Measurements from ENCODE around the gene USP48. TPM values are rescaled to one million over a fixed set of nuclear protein-coding genes. Genes with fewer than 3 reads are reported as not detected.
A peak's percentile ranks its signal among the peaks of the same experiment; 100 is the strongest.
"Not testable (repeated sequence)": the region's sequence is repeated elsewhere in the genome, so short reads cannot be mapped to it uniquely, and the experiment has no call there.

Gene USP48
- polyA plus RNA-seq, 12 donors: 38.1 to 72.3 (median 52.6) TPM; not detected in 1

DNA sequence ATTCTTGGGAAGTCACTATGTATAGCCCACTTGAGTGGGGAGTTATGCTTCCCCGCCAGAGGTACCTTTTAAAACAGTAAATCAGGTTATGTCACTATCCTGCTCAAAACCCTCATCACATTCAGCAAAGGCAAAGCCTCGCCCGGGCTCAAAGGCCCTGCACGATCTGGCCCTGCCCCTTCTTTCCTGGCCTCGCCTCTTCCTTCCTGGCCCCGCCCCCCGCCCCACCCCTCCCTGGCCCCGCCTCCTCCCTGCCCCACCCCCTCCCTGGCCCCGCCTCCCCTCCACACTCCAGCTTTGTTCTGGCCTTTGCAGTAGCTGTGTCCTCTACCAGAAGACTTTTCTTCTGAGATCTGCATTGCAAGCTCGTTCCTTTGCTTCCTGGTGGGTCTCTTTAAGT is 35.7 kb upstream of the USP48 start:
- DNase-seq: no peak

DNA sequence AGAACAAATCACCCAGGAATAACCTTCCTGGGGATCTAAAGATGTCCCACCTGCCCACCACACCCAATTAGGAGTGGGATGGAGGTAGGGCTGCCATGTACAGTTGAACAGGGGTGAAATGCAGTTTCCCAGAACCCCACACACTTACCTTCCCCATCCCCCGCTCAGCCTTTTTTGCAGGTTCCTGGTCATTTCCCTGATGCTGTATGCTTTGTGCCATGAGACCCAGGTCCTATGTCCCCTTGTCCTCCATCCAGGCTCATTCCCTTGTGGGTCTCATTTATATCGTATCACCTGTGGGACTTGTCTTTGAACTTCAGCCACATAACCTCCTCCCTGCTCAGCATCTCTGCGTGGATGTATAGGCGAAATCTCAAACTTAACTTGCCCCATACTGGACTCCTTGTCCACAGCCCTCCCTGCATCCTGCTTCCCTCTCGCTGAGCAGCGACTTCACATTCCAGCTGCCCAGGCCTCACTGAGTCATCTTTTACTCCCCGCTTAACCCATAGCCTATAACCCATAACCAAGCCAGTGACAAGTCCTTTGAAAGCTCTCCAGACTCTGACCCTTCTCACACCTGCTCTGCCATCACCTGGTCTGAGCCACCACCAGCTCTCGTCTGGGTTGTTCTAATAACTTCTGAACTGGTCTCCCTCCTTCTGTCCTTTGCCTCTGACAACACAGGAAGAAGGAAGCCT is 33.8 kb upstream of the USP48 start:
- DNase-seq: no peak

DNA sequence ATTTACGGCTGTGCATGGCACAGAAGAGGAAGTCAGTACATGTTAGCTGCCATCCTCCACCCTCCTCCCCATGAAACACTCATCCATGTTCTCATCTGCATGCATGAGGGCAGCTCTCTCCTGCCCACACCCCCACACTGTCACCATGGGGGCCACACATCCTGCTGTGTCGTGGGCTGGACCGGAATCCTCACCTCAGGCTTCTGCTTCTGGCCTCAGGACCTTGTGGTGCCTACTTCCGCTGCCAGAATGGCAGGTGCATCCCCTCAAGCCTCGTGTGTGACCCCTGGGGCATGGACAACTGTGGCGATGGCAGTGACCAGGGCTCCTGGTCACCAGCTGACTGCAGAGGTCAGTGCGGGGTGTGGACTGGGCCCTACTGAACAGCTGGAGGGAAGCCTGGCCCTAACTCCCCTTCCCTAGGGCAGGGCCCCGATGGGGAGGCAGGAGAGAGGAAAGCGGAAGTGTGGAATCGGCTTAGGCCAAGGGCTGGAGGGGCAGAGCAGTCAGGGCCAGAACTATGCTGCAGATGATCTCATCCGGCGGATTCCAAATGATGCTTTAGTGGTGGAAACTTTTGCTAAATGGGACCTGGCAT is 32.9 kb upstream of the USP48 start:
- peak; percentile 58 for DNase-seq

DNA sequence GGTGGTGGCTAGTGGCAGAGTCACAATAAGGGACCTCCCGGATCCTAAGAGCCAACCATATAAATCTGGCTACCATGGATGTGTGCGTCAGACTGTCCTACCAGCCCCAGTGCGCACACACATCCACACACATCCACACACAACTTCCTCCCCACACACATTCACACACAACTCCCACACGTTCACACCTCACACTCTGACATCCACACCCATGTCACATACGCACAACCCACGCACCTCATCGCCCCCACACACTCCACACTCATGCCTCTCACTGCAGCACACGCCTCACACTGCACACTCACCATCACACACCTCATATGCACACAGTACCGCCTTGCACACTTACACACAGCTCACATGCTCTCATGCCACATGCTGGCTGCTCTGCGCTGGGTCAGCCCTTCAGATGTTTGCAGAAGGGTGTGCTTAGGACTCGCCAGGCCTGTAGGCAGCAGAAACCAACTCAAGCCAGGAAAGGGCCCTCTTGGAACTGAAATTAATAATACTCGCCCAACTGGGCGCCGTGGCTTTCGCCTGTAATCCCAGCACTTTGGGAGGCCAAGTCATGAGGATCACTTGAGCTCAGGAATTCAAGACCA is 32.1 kb upstream of the USP48 start:
- DNase-seq: no peak

DNA sequence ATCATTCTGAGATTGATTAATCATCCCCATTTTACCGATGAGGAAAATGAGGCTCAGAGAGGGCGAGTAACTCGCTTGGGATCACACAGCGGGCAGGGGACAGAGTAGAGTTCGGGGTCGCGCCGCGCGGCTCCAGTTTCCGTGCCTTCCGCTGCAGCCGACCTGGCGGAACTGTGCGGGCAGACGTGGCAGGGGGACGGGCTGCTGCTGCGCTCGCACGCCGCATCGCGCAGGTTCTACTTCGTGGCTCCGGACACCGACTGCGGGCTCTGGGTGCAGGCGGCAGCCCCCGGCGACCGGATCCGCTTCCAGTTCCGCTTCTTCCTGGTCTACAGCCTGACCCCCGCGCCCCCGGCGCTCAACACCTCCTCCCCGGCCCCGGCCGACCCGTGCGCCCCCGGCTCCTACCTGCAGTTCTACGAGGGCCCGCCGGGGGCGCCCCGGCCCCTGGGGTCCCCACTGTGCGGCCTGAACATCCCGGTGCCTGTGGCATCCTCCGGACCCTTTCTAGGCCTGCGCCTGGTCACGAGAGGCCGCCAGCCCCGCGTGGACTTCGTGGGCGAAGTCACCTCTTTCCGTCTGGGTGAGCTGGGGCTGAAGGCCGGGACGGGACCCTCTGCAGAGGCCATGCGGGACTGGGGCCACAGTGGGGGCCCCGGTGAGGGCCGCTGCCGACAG is 31.4 kb upstream of the USP48 start:
- peak; percentile 39 for DNase-seq

DNA sequence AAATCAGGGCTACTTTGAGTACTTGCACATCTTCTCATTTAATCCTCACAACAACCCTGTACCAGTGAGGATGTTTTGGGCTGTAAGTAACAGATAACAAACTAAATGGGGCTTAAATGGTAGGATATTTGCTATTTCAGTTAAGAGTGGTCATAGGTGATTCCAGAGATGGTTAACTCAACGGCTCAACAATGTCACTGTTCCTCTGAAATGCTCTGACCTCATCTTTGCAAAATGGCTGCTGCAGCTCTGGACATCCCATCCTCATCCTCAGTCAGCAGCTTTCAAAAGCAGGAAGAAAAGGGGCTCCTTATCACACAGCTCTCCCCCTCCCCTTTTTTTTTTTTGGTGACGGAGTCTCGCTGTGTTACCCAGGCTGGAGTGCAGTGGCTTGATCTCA is 30.6 kb upstream of the USP48 start:
- DNase-seq: no peak

DNA sequence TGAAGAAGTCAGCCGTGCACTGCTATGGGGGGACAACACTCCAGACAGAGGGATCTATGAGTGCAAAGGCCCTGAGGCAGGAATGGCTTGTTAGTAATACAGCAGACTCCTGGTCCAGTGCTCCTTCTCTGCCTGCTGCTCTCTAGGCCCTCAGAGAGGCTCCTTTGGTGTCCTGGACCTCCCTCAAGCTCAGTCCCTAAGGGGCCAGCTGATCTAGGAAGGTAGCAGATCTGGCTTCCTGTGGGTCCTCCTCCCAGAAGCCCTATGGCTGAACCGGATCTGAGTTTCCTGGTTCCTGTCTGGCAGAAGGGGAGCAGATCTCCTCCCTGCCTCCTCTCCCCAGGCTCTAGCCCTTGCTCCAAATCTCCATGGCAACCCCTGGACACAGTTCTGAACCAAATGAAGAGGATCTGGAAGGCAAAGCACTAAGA is 28.9 kb upstream of the USP48 start, which contains the start of gene LDLRAD2:
TSS of gene LDLRAD2 (plus strand) at position 391 of the 431 bp plus-strand sequence. CDS start 187 bp downstream, outside the sequence.
- no peak for DNase-seq

DNA sequence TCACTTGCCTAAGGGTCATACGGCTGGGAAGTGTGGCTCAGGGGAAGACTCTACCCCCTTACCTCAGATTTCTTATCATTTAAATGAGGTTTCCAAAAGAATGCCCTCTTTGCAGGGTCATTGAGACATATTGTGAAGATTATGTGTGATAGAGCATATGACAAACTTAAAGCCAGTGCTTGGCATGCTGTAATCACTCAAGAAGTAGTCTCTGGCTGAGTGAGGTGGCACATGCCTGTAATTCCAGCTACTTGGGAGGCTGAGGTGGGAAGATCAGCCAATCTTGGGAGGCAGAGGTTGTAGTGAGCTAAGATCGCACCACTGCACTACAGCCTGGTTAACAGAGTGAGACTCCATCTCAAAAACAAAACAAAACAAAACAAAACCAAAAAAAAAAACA is 21.6 kb upstream of the USP48 start:
- DNase-seq: no peak

DNA sequence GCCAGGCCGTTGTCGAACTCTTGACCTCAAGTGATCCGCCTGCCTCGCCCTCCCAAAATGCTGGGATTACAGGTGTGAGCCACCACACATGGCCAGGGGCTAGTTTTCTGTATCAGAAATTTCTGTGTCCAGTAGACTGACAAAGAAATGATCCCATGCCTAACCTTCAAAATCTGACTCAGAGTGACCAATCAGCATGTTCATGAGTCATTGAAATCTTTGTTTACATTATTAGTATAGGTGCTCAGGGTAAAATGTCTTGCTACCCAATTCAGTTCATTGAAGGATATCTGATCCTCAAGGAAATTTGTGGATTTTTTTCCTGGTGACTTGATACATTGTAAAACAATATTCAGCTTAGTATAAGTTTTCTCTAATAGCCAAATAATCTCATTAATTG is 18.2 kb upstream of the USP48 start:
- DNase-seq: no peak

DNA sequence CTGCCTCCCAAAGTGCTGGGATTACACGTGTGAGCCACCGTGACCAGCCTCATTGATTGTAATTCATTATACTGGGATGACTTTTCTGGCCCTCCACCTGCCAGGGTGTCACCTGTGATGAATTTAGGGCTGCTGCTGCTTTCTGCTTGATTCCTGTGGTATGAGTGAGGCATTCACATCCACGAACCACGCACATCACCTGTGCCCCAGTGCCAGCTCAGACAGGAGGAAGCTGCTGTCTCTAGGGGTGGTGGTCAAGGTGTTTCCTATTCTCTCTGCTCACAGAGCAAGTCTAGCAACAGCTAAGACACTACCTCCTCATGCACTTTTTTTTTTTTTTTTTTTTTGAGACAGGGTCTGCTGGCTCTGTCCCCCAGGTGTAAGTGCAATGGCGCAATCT is 16.8 kb upstream of the USP48 start:
- DNase-seq: no peak

DNA sequence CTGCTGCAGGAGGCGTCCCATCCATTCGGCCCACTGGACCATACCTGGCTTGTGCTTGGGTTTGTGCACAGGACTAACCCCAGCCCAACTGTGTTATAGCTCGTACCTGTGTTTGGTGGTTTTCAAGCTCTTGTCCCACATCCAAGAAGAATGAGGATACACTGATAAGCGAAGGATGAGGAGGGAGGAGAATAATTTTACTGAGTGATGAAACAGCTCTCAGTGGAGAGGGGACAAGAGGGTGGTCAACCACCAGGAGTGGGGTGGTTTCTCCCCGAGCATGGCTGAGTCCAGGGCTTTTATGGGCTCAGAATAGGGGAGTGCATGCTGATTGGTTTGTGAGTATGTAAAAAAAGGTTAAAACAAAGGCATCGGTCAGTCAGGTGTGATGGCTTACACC is 12.1 kb upstream of the USP48 start:
- DNase-seq: no peak

DNA sequence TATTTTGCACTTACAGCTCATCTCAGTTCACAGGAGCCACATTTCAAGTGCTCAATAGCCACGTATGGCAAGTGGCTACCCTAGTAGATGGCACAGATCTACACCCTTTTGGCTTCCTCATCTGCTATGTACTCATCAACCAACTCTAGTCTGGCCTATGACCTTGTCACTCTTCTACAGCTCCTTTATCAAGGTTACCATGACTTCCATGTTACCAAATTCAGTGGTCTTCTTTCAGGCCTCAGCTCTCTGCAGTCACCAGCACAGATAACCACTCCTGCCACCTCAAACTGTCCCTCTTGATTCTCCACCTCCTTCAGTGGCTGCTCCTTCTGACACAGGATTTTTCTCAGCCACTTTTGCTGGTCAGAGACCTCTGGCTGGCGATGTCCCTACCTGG is 11.7 kb upstream of the USP48 start:
- DNase-seq: no peak

DNA sequence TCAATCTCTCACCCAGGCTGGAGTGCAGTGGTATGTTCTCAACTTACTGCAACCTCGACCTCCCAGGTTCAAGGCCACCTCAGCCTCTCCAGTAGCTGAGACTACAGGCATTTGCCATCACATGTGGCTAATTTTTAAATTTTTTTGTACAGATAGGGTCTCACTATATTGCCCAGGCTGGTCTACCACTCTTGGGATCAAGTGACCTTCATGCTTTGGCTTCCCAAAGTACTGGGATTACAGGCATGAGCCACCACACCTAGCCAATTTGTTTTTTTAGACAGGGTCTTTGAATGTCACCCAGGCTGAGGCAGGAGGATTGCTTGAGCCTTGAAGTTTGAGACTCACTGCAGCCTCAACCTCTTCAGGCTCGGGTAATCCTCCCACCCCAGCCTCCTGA is 10.2 kb upstream of the USP48 start:
- no peak for DNase-seq

DNA sequence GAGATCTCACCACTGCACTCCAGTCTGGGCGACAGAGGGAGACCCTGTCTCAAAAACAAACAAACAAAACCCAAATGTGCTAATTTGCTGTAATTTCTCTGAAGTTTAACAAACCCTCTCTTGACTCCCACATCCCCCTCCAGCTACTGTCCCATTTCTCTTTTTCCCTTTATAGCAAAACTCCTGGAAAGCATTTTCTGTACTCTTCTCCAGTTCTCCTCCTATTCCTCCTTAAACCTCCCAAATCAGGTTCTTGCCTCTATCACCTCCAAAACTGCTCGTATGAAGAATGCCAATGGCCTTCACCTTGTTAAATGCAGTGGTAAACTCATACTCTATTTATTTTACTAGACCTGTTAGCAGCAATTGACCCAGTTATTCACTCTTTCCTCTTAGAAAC is 3.7 kb upstream of the USP48 start:
- no peak for DNase-seq

DNA sequence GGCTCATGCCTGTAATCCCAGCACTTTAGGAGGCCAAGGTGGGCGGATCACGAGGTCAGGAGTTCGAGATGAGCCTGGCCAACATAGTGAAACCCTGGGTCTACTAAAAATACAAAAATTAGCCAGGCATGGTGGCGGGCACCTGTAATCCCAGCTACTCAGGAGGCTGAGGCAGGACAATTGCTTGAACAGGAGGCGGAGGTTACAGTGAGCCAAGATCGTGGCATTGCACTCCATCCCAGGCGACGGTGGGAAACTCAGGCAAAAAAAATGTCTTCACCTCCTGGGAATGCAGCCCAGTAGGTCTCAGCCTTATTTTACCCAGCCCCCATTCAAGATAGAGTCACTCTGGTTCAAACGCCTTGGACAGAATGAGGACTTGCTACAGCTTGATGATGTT is 2.8 kb upstream of the USP48 start:
- DNase-seq: not testable (repeated sequence)

DNA sequence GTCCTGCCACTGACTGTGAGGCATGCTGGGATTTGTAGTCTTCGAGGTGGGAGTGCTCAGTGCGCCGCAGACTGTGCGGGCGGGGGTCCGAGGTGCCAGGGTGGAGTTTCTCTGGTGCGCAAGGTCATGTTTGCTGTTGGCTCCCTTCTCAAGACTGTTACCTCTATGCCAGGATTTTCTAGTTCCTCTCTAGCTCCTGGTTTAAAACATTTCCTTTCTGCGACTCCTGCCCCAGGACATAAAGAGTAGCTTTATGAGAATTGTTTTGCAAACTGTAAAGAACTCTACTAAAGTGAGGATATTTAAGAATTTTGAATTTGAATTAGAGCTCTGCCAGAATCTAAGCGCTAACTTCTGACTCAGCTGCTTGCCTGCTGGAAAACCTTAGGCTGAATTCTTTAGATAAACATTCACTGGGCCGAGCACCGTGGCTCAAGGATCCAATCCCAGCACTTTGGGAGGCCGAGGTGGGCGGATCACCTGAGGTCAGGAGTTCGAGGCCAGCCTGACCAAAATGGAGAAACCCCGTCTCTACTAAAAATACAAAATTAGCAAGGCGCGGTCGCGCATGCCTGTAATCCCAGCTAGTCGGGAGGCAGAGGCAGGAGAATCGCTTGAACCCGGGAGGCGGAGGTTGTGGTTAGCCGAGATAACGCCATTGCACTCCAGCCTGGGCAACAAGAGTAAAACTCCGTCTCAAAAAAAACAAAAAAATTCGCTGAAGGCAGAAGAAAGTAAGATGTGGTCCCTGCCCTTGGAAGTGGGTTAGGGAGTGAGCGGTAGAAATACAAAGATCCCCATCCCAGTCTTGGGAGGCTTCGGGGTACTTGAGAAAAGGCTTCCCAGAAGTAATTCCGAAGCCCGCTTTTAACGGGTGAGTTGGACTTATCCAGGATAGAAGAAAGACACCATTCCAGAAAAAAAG is 992 bp upstream of the USP48 start:
- no peak for DNase-seq

DNA sequence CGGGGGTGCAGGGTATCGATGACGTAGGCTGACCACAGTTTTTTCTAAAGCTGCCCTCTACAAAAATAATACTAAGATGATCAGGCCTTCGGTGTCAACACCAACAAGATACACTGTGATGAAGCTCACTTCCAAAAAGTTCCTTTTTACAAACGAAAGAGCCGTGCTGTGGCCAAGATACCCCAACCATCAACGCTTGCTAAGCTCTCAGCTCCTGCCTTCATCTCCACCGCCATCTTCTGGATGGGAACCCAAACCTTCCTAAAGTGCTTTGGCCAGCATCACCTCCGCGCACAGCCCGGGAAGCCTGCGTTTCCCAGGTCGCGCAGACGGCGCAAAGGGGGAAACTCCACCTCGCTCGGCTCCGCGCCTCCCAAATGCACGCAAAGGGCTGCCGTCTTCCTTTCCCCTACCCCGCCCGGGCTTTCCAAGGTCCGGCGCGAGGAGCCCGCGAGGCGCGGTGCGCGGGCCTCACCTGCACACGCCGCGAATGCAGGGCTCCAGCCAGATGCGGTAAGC is 541 bp downstream of the USP48 start:
- DNase-seq: peak; percentile 63

DNA sequence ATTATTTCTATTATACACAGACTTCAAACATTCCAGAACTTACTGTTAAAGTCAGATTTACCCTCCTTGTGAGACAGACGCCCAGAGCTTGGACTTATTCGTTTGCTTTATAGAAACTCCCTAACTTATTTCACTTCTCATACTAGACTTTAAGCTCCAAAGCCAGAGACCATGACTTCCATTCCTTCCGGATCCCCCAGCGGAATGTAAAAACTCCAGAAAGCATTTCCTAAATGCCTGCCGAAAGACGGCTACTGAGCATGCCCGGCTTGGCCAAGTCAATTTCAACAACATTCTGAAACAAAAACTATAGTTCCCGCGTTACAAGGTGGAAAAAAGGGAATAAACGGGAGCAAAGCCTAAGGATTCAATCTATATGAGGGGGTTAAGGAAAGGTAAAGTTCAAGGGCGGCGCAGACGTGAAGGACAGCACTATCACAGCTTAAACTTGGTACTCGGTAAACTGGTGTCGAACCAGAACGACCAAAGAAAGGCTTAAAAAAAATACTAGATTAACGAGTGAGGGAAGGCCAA is 1.1 kb downstream of the USP48 start:
- peak; percentile 22 for DNase-seq

DNA sequence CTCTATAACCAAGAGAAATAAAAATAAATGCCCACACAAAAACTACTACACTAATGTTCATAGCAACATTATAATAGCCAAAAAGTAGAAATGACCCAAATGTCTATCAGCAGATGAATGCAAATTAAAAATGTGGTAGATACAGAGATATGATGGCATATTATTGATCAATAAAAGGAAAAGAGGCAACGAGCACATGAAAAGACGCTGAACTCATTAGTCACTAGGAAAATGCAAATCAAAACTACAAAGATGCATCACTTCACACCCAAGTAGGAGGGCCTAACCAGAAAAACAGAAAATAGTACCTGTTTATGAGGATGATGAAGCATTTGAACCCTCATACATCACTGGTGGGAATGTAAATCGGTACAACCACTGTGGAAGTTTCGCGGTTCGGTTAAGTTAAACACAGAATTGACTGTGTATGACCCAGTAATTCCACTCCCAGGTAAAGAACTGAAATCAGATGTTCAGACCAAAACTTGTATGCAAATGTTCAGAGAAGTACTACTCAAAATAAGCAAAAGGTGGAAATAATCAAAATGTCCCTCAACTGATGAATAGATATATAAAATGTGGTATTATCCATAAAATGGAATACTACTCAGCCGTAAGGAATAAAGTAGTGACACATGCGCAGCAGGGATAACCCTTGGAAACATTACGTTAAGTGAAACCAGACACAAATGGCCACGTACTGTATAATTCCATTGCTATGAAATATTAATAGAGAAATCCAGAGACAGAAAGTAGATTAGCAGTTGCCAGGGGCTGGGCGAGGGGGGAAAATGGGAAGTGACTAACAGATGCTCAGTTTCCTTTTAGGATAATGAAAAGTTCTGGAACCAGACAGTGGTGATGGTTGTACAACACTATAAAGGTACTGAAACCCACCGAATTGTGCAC is 3.1 kb downstream of the USP48 start:
- DNase-seq: no peak

DNA sequence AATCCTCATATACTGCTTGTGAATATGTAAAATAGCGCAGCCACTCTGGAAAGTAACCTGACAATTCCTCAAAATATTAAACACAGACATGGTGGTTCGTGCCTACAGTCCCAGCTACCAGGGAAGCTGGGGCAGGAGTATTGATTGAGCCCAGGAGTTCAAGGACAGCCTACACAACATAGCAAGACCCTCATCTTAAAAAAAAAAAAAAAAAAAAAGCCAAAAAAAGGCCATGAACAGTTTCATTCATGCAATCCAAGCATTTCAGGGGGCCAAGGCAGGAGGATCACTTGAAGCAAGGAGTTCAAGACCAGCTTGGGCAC is 4.6 kb downstream of the USP48 start:
- DNase-seq: no peak
